Measurements from ENCODE around the gene TNIP3.

DNA sequence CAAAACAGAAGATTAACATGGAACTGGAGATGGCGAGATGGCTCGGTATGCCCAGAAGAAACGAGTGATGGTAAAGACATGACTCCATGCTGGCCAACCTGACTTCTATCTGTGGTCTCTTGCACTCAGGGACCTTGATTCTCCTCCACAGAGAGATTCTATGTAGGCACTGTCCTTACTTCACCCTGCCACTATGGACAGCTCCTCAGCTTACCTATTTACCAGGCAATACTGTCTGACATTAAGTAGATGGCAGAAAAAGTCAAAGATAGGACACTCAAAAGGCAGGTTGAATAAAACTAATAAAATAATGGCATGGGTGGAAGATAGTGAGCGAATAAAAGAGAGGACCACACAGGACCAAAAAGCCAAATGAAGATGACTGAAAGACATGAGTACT is 56.6 kb downstream of the TNIP3 start:
- TF ChIP-seq, protein P1, sequence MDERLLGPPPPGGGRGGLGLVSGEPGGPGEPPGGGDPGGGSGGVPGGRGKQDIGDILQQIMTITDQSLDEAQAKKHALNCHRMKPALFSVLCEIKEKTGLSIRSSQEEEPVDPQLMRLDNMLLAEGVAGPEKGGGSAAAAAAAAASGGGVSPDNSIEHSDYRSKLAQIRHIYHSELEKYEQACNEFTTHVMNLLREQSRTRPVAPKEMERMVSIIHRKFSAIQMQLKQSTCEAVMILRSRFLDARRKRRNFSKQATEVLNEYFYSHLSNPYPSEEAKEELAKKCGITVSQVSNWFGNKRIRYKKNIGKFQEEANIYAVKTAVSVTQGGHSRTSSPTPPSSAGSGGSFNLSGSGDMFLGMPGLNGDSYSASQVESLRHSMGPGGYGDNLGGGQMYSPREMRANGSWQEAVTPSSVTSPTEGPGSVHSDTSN (CRISPR knock-in tag; IDR thresholded peaks at IDR 0.05; ENCODE audit: low read depth) = no peak
- TF ChIP-seq, protein P1 (tag; conservative IDR thresholded peaks at IDR 0.05; ENCODE audit: low read depth) = no peak
- no peak for TF ChIP-seq PCBP2 (IDR thresholded peaks at IDR 0.05; ENCODE audit: low read depth, low read length, poor library complexity, severe bottlenecking)
- TF ChIP-seq HNRNPK (IDR thresholded peaks at IDR 0.05; ENCODE audit: low read depth, low read length, poor library complexity, severe bottlenecking) = no peak

Data from K562 (cell line).